Esophagus muscularis mucosa (tissue), 4 donors: ENCODE measurements around the gene CLEC16A.

ENCODE experiments used
- CTCF ChIP-seq, 3 experiments: fragments of 200-600 bp in 2 of 3; fragments of 450-650 bp in 1 of 3; sonication (generic) in 2 of 3; IDR thresholded peaks; one replicate each; pipeline ENCODE4 v1.5.1; 2017 to 2019; ENCODE audit warnings: antibody characterized with exemption in 3 of 3, mild to moderate bottlenecking in 2 of 3, moderate library complexity in 1 of 3
- EP300 ChIP-seq: sonication (generic); formaldehyde crosslinking; IDR thresholded peaks from one replicate; pipeline ENCODE4 v1.6.1; 2017; ENCODE audit warnings: antibody characterized with exemption
- POLR2A ChIP-seq: fragments of 450-650 bp; IDR thresholded peaks from one replicate; pipeline ENCODE4 v1.6.1; 2017; ENCODE audit warnings: antibody characterized with exemption, moderate library complexity, mild to moderate bottlenecking, low read depth

GRCh38 chr16:11106726-11107125 is 162.4 kb downstream of the CLEC16A start:
- TF ChIP-seq CTCF (IDR thresholded peaks at IDR 0.05) (no peak), POLR2A (no peak), EP300 (no peak)
